Thymus (tissue), 11 donors: ENCODE results near the gene RSPRY1. TPM values are rescaled to one million over a fixed set of nuclear protein-coding genes. Genes with fewer than 3 reads are reported as not detected.

ENCODE experiments used
- DNase-seq, 9 donors: peaks; one replicate each; pipeline ENCODE4 v3.0.0-alpha.2; 2013; ENCODE audit warnings: low spot score in 9 of 9, low read depth in 6 of 9, missing footprints in 1 of 9
- H3K27ac ChIP-seq, 2 donors: one replicate each; pipeline ENCODE4 v1.5.1; 2013; ENCODE audit warnings: control low read depth in 1 of 2, low read depth in 1 of 2, low read length in 1 of 2, mild to moderate bottlenecking in 1 of 2, moderate library complexity in 1 of 2
- H3K27me3 ChIP-seq, 2 donors: one replicate each; pipeline ENCODE4 v1.5.1; 2013; ENCODE audit warnings: low read length in 1 of 2; ENCODE audit not compliant: control insufficient read depth in 2 of 2, insufficient read depth in 1 of 2
- H3K36me3 ChIP-seq, 2 donors: one replicate each; pipeline ENCODE4 v1.5.1; 2013; ENCODE audit warnings: low read length in 1 of 2, mild to moderate bottlenecking in 1 of 2, moderate library complexity in 1 of 2; ENCODE audit not compliant: control insufficient read depth in 2 of 2, insufficient read depth in 2 of 2
- H3K4me1 ChIP-seq, 2 donors: one replicate each; pipeline ENCODE4 v1.5.1; 2013; ENCODE audit warnings: low read length in 2 of 2; ENCODE audit not compliant: control insufficient read depth in 2 of 2, insufficient read depth in 2 of 2
- H3K4me3 ChIP-seq, 2 donors: one replicate each; pipeline ENCODE4 v1.5.1; 2013; ENCODE audit warnings: low read length in 2 of 2, control low read depth in 1 of 2, mild to moderate bottlenecking in 1 of 2
- H3K9me3 ChIP-seq, 2 donors: one replicate each; pipeline ENCODE4 v1.5.1; 2013; ENCODE audit warnings: low read length in 1 of 2, mild to moderate bottlenecking in 1 of 2; ENCODE audit not compliant: control insufficient read depth in 2 of 2, insufficient read depth in 1 of 2
- WGBS: extraction: QIAGEN DNeasy Blood & Tissue Kit; methylation state at CpG from one replicate; pipeline ENCODE4 v1.1.7; 2013; 5-methylcytosine and 5-hydroxymethylcytosine counted together
- polyA plus RNA-seq: library from polyadenylated mRNA; stranded (reverse); fragments of 200-250 nt; gene quantifications from one replicate; pipeline ENCODE4 v1.2.3, GENCODE V29; 2013
- total RNA-seq: library from RNA; stranded (reverse); fragments of 120-200 nt; gene quantifications from one replicate; pipeline ENCODE4 v1.2.4, GENCODE V29; 2013
- donor health status: healthy.

RSPRY1 gene
- total and polyA plus RNA-seq, 2 donors: 19.4 to 29.6 TPM

DNA sequence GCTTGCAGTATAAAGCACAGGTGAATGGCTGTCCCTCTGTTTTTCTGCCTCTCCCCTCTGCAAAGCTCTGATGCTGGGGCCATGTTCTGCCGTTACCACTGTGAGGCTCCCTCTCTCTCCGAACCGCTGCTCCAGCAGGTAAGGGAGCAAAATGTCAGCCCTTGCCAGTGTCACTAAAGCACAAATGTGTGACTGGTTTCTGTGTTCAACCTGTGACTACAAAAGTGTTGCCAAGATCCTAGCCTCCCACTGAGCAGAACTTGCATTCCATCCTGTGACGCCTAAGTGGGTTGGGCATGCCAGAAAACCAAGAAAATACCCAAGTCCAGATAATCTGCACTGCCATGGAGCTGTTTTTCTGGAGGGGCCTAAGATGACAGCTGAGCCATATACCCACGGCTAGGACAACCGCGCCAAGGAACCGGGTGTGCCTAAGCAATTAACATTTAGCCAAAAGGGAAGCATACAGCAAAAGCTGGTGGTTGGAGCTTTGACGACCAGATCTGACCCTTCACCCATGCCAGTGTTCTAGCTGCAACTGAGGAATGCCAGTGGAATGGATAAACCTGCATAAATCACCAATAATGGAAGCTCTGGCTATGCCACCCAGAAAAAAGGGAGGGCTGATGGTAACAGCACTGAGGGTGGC is 35.3 kb upstream of the RSPRY1 start:
- Histone ChIP-seq H3K4me3 (no peak overlapping the region), H3K9me3 (no peaks in the 10 kb centered on the region), H3K27ac (no peak overlapping the region), H3K27me3 (no peaks in the 10 kb centered on the region), H3K4me1 (peaks cover 0 to 18% of the 10 kb centered on the region in 2 donors), H3K36me3 (peaks cover 33 to 50% of the 10 kb centered on the region in 2 donors)
- DNase-seq: no peak
- WGBS: 97% methylated on average over 9 of the region's 9 CpGs

DNA sequence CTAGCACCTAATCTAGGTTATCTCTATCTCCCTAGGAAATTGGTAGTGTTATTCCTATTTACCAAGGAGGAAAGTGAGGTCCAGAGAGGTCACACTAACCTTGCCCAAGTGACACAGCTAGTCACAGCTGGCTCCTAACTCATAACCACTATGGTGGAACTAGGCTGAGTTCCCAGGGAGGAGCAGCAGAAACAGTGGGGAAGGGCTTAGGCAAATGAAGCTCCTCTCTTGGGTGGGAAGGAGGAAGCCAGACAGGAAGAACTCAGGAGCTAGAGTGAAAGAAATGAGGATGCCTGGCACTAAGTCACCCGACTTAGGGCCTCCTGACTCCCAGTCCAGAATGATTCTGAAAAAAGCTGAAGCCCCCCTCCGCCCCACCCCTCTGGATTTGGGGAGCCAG is 34.8 kb upstream of the RSPRY1 start:
- H3K36me3 ChIP-seq: peaks cover 39 to 55% of the 10 kb centered on the region in 2 donors
- DNase-seq: no peak
- 80% methylated on average over 2 of the region's 2 CpGs for WGBS
- H3K27ac ChIP-seq: peak overlapping the region in 1 of 2 donors; percentile 17
- H3K9me3 ChIP-seq: no peaks in the 10 kb centered on the region
- no peak overlapping the region for H3K4me3 ChIP-seq
- no peaks in the 10 kb centered on the region for H3K27me3 ChIP-seq
- H3K4me1 ChIP-seq: peaks cover 0 to 17% of the 10 kb centered on the region in 2 donors

DNA sequence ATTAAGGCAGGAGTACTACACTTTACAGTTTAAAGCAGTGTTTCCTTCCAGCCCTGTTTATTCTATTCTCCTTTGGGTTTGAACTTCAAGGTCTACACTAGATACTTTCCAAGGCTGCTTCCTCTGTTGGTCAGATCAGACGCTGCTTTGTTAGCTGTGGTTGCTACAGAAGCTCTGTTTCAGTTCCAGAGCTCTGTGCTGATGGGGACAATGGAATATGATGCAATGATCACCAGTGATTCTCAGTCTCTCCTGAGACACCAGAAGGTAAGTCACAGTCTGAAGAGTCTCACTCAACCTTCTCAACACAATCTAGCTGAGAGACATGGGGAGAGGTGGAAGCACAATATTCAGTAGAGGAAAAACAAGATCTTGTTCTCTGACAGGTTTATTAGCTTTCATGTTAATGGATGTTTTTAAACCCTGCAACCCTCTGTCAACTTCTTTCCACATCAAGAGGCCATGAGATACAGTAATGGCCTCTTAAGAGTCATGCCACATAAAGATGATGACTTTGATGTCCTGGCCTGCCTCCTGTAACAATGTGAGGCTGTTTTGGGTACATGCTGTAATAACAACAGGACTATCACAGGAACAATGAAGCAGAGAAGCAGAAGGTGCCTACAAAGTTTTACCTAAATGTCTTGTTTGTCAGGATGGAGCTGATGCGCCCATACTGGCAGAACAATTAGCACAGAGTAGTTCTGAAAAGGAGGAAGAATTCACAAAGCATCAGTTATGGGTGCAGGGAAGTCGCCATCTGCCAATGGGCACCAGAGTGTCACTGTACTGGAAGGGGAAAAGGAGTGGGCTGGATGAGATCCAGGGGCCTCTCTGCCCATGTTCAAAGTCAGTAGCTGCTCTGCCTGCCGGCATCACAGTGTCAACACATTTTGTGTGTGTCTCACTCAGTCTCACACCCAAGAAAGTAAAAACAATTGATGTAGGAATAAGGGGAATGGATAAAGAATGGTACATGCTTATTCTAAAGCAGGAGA is 33.7 kb upstream of the RSPRY1 start:
- no peak overlapping the region for H3K4me3 ChIP-seq
- peak overlapping the region in 1 of 2 donors; percentile 43 for H3K27ac ChIP-seq
- DNase-seq: no peak
- H3K36me3 ChIP-seq: peaks cover 40 to 61% of the 10 kb centered on the region in 2 donors
- H3K9me3 ChIP-seq: peaks cover 0 to 4% of the 10 kb centered on the region in 2 donors
- peaks cover 0 to 13% of the 10 kb centered on the region in 2 donors for H3K4me1 ChIP-seq
- no peaks in the 10 kb centered on the region for H3K27me3 ChIP-seq
- 85% methylated on average over 4 of the region's 4 CpGs for WGBS

DNA sequence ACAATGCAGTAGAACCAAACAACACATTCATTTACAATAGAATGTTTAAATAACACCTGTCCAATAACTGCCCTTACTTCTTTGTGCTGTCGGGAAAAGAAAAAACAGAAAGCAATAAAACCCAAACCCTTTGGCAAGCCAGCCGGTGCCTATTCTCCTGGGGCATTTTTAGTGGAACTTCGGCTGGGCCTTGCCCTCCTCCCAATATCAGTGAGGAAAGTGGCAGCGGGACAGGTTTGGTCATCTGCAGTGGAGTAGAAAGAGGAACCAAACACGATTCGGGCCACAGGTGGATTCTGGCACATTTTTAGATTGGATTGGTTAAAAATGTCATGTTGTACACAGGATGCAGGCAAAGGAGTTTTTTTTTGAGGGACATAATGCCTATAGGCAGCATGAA is 32.3 kb upstream of the RSPRY1 start:
- Histone ChIP-seq H3K27ac (no peak overlapping the region), H3K27me3 (no peaks in the 10 kb centered on the region), H3K4me3 (no peak overlapping the region), H3K4me1 (peaks cover 0 to 3% of the 10 kb centered on the region in 2 donors), H3K36me3 (peaks cover 50 to 76% of the 10 kb centered on the region in 2 donors), H3K9me3 (peaks cover 0 to 5% of the 10 kb centered on the region in 2 donors)
- WGBS: 94% methylated on average over 6 of the region's 6 CpGs
- no peak for DNase-seq

DNA sequence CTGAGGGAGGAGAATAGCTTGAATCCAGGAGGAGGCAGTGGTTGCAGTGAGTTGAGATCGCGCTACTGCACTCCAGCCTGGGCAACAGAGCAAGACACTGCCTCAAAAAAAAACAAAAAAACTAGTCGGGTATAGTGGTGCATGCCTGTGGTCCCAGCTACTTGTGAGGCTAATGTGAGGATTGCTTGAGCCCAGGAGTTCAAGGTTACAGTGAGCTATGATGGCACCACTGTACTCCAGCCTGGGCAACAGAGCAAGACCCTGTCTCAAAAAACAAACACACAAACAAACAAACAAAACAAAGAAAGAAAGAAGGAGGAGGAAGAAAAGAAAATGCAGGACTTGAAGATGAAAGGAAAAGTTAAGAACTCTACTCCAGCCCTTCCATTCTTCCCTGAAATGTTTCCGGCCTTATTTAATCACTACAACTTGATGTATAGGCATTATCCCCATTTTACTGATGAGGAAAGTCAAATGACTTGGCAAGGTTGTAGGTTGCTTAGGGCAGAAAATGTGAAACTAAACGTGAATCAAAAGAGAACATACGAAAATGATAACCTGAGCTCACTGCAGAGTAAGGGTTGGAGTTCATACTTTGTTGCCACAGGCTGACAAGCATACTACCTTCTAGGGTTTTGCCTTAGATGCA is 30.3 kb upstream of the RSPRY1 start:
- peaks cover 55 to 83% of the 10 kb centered on the region in 2 donors for H3K36me3 ChIP-seq
- no peak for DNase-seq
- peaks cover 0 to 5% of the 10 kb centered on the region in 2 donors for H3K9me3 ChIP-seq
- H3K4me1 ChIP-seq: peaks cover 0 to 3% of the 10 kb centered on the region in 2 donors
- no peaks in the 10 kb centered on the region for H3K27me3 ChIP-seq
- no peak overlapping the region for H3K4me3 ChIP-seq
- H3K27ac ChIP-seq: no peak overlapping the region
- WGBS: 93% methylated on average over 6 of the region's 6 CpGs

DNA sequence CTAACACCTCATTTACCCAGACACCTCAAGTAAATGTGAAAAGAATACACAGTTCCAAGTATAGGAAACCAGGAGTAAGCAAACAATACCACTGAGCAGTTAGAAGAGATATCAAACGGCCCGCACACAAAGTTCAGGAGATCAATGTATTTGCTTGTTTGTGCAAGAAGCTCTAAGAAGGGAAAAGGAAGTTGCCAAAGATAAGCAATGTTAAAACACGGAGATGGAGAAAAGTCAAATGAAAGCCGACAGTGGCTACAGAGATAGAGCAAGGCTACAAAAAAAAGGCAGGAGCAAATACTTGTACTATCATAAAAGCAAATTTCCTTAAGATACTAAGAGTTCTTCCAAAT is 29.8 kb upstream of the RSPRY1 start:
- Histone ChIP-seq H3K36me3 (peaks cover 55 to 85% of the 10 kb centered on the region in 2 donors), H3K27me3 (no peaks in the 10 kb centered on the region), H3K9me3 (peaks cover 0 to 5% of the 10 kb centered on the region in 2 donors), H3K4me3 (no peak overlapping the region), H3K27ac (no peak overlapping the region), H3K4me1 (peaks cover 0 to 3% of the 10 kb centered on the region in 2 donors)
- WGBS: 85% methylated on average over 4 of the region's 4 CpGs
- no peak for DNase-seq

DNA sequence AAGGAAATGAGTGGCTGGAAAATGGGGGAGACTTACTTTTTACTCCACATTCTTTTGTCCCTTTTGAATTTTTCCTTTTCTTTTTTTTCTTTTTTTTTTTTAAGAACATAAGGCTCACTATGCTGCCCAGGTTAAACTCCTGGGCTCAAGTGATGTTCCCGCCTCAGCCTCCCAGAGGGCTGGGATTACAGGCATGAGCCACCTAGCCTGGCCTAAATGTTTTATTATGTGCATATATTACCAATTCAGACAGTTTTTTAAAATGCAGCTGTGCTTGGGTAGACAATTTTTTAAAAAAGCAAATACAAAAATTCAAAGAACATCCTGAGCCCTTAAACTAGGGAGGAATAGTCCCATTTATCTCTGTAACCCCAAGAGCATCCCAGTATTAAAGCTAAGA is 28.6 kb upstream of the RSPRY1 start:
- Histone ChIP-seq H3K36me3 (peaks cover 50 to 84% of the 10 kb centered on the region in 2 donors), H3K4me1 (peaks cover 0 to 1% of the 10 kb centered on the region in 2 donors), H3K27ac (no peak overlapping the region), H3K4me3 (no peak overlapping the region), H3K9me3 (peaks cover 0 to 5% of the 10 kb centered on the region in 2 donors), H3K27me3 (no peaks in the 10 kb centered on the region)
- no peak for DNase-seq
- 100% methylated on average over 1 of the region's 1 CpG for WGBS

DNA sequence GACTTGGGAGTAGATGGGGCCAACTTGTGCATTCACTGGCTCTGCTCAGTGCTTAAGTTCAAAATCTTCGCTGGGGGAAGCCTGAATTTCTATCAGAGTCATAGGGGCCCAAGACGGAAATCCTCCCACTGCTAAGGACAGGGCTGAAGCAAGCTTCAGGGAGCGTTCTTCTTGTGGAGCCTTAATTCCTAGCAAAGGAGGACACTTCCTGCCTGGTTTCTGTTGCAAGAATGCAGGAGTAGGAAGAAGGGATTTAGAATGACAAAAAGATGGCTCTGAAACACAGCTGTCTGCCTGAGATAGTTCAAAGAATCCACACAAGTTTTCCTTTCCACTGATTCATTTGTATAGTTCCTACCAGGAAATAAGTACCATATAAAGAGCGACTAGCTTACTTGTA is 26.7 kb upstream of the RSPRY1 start:
- WGBS: 99% methylated on average over 4 of the region's 4 CpGs

More for the DNA sequence above, 26.7 kb upstream of the RSPRY1 start:
- Histone ChIP-seq H3K4me3 (no peak overlapping the region), H3K27ac (no peak overlapping the region), H3K27me3 (no peaks in the 10 kb centered on the region), H3K9me3 (peaks cover 0 to 5% of the 10 kb centered on the region in 2 donors), H3K4me1 (no peaks in the 10 kb centered on the region), H3K36me3 (peaks cover 41 to 82% of the 10 kb centered on the region in 2 donors)
- DNase-seq: no peak
